Measurements from ENCODE around the gene SH3TC1.

The SH3TC1 gene

DNA sequence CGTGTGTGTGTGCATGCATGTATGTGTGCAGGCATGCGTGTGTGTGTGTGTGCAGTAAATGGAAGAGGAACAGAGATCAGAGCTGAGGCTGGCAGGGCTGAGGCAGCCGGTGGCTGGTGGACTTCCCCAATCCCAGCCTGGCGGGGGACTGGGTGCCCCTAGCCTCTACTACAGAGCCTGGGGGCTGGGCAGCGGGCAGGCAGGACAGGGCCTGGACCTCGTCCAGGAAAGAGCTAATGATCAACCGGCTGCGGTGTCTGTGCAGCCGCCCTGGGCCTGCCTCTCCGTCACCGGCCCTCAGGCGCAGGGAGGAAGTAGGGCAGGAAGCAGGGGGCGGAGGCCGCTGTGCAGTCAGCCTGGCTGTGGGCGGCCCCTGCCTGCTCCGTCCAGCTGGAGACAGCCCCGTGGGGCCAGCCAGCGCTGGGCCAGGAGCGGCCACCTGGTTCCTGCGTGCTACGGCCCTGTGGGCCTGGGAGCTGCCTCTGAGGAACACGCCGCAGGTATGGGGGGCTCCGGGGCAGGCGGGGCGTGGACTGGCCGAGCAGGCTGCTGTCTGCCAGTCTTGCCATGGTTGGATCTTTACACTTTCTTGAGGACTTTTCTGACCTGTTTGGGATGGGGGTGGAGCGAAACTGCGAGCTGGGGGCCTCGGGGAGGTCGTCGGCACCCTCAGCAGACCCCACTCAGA lies at the start of gene SH3TC1:
TSS of gene SH3TC1 (plus strand) at position 385 of the 688 bp plus-strand sequence. CDS start 5,905 bp downstream, outside the sequence.
- peak; percentile 9 to 56 for DNase-seq (ENCODE audit: low read depth in 2 of 2)

DNA sequence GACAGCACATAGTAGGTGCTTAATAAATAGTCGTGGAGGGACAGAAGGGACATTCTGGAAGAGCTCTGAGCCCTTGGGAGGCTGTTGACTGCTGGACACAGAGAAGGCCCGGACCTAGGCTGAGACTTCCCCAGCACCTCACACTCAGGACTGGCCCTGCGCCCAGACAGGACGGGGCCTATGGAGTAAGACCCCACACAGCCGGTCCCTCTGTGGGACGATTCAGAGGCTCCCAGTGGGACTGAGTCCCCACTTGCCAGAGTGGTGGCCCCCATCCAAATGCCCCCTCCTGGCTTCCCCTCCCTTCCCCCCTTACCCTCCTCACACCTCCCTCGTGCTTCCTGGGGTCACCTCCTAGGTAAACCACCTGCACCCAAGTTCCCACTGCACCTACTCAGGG lies 49.4 kb upstream of the SH3TC1 start:
- DNase-seq (ENCODE audit: low read depth in 2 of 2), result no peak

DNA sequence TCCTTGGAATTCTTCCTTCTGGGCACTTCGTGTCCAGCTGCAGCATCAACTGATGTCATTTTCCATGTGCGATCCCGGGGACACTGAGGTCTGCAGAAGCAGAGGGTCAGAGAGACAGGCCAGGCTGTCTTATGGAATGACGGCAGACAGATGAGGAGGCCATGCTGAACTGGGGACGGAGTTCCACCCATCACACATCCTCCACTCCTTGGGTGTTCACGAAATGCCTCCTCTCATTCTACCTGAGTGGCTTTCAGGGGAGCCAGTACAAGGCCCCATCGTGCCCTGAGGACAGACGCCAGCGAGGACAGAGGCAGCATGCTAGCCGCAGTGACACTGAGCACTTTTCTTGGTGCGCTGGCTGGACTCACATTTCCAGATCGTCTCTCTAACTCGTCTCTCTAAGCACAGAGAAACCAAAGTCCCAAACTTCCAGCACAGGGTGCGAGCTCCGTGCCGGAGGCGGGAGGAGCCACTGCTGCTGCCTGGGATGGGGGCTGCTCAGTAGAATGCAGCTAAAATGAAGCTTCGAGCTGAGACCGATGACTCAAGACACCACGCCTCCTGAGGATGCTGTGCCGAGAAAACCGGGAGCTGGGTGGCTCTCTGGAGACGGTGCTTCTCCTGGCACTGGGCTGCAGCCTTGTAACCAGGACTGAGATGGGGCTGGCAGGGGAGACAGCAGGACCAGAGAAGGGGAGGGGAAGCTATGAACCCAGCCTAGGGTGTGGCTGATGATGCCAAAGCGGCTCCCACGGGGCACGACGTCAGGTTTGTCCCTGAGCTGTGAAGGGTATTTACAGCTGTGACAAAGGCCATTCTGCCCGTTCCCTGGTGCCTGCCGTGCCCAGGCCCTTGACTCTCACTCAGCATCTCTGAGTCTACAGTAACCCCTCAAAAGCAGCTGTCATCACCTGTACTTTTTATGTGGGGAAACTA lies 48.7 kb upstream of the SH3TC1 start:
- DNase-seq (ENCODE audit: low read depth in 2 of 2), result no peak

DNA sequence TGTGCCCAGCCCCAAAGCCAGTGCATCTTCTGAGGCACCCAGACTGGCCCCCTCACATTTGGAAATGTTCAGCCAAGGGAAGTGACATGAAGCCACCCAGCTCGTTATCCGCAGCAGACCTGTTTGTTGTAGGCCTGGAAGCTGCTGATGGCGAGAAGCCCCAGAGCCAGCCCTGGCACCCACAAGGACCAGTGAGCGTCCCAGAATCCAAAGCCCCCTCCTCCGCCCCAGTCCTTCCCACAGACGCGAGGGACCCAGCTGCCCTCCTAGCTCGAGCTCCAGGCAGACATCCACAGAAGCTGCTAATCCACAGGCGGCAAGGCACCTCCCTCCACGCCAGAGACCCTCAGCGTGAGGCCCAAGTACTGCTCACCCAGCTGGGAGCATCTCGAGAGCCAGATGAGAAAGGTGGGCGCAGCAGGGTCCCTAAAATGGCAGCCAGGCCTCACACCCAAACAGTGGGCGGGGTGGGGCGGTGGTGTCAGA lies 47.9 kb upstream of the SH3TC1 start:
- DNase-seq (ENCODE audit: low read depth in 2 of 2), result no peak

DNA sequence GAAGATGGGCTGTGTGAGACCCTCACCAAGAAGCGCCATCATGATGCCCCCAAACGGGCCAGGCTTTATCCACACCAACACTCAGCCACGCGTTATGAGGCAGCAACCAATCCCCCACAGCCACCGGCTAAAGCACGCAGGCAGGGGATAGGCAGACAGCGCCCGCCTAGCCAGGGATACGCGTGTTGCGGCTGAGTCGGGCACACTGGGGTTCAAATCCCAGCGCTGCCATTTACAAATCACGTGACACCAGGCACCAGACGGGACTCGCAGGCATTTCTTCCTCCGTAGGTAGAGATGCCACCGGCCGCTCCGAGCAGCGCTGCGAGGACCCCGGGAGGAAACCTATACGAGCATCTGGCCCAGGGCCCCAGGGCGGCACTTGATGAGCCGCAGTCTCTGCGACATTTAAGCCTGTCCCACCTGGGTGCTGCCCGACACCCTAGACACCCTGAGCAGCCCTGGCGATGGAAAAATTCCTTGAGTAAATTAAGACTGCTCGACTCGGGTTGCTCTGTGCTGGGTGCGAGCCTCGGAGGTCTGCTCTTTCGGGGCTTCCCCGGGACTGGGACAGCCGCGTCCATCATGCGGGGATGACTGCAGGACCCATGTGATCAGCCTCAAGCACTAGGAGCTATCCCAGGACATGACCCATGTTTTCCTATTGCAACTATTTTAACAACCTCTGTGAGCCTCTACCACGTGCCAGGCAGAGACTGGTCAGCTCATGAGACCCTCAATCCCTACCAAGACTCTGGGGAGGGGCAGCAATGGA lies 46.8 kb upstream of the SH3TC1 start:
- no peak for DNase-seq (ENCODE audit: low read depth in 2 of 2)

DNA sequence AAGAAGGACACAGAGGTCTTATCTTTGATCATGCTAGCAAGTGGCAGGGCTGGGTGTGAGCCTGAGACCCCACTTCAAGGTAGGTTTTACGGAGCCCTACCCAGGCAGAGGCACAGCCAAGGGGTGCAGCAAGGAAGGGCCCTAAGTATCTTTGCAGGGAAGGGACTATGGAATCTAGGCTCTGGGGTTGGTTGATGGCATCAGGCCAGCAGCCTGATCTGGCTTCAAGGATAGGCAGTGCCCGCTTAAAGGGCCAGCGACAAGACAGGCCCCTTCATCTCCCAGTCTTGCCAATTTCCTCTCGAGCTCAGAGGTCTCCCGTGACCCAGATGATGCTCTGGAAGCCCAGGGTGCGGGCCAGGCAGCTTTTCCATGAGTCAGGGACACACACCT lies 46.2 kb upstream of the SH3TC1 start:
- no peak for DNase-seq (ENCODE audit: low read depth in 2 of 2)

DNA sequence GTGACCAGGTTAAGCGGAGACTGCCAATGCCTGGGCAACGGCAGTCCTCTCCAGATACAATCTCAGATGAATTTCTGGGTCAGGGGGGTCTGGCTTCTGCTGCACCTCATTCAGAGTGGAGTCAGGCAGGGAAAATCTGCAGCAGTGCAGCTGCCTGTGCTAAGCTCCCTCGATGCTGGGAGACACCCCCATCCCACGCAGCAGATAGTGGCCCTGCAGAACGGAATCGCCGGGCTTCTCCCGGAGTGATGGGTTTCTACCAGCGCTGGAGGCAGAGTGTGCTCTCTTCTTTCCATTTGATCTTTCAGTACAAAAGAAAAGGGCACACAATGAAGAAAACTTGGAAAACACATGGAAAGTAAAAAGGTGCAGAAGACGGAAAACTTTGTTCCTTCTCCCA lies 45.6 kb upstream of the SH3TC1 start:
- DNase-seq (ENCODE audit: low read depth in 2 of 2), result no peak

DNA sequence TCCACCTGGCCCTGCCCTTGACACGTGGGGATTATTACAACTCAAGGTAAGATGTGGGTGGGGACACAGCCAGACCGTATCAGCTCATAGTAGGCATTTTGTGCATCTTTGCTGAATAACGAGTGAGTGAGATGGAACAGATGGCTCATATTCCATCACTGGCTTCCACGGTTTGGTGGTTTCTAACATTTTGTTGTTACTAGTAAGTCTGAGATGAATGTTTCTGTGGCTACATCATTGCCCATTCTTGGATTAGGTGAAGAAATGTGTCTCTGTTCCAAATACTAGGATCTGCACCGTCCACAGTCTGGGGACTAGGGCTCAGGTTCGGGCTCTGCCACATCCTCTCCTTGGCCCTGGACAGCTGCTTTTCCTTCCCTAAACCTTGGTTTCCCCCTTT lies 44.0 kb upstream of the SH3TC1 start:
- no peak for DNase-seq (ENCODE audit: low read depth in 2 of 2)

DNA sequence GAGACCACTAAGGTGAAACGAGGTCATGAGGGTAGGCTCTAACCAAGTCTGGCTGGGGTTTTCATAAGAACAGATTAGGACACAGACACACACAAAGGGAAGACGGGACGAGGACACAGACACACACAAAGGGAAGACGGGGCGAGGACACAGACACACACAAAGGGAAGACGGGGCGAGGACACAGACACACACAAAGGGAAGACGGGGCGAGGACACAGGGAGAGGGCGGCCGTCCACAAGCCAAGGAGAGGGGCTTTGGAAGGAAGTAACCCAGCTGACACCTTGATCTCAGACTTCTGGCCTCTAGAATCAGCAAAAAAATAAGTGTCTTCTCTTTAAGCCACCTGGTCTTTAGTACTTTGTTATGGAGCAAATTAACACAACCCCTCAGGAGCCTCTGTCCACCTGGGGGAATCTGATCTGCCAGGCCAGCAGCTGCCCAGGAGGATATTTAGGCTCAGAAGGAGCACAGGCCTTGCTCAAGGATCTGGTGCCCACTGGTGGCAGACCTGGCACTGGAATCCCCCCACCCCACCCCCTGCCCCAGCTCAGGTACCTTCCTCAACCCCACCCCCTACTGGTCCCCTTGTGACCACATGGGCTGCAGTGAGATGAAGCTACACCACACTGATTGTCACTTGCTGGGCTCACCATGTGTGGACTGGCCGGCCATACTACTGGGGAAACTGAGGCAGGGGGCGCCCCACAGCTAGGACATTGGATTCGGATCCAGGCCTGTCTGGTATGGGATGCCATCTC lies 43.2 kb upstream of the SH3TC1 start:
- DNase-seq (ENCODE audit: low read depth in 2 of 2), result no peak

DNA sequence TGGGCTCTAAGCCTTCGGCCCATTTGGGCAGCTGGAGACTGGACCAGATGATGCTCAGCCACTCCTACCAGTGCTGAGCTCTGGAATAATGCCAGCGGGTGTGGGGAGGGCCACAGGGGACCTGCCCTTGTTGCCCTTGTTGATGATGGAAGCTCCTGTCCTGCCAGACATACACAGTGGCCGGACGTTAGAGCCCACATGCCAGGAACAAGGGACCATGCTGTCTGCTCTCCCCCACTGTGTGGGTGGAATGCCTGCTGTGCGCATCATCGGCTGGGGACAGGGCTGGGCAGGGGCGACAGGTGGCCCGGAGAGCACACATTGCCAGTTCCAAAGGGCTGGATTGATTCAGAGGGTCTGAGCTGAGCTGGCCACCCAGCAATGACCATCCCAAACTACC lies 42.5 kb upstream of the SH3TC1 start:
- DNase-seq (ENCODE audit: low read depth in 2 of 2), result no peak

DNA sequence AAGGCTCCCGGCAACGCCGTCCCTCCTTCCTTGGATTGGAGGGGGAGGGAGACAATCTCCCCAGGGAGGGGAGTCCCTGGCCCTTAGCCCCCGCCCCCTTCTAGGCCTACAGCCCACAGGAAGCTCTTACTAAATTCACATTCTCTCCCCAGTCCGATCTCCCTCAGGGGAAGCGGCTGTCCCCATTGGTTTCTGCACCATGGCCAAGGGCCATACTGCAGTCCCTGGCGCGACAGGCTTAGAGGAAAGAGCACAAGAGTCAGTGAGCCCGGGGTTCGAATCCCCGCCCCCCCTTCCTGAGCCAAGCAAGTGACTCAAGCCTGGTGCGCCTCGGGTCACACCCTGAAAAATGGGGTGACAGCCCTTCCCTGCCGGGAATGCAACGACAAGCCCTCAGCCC lies 41.6 kb upstream of the SH3TC1 start:
- DNase-seq (ENCODE audit: low read depth in 2 of 2), result no peak

DNA sequence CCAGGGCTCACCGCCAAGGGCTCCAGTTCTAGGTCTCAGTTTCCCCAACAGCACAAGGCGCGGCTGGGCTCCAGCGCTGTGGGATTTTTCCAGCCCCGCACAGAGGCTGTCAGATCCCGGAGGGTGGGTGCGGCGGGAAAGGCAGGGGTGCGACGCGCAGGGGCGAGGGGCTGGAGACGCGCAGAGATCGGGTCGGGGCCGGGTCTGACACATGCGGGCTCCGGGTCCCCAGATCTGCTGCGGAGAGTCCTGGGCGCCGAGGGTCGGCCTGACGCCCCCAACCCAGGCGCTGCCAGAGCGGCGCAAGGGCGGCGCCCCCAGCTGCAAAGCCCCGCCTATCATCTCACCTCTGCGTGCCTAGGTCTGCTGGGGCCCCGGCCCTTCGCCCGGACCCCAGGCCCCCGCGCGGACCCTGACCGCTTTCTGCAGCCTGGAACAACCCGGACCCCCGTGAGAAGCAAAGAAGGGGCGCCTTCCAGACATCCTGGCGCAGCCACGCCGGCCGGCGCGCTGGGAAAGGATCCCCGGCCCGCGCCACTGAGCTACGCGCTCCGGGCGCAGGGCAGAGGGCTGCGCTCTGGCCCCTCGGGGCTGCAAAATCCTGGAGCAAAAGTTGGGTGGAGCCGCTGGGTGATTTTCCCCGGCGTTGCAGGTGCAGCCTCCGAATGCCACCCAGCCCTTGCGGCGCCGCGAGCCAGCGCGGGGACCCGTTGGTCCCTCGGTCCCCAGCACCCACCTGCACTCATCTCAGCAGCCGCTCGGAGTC lies 41.0 kb upstream of the SH3TC1 start:
- DNase-seq (ENCODE audit: low read depth in 2 of 2), result no peak

DNA sequence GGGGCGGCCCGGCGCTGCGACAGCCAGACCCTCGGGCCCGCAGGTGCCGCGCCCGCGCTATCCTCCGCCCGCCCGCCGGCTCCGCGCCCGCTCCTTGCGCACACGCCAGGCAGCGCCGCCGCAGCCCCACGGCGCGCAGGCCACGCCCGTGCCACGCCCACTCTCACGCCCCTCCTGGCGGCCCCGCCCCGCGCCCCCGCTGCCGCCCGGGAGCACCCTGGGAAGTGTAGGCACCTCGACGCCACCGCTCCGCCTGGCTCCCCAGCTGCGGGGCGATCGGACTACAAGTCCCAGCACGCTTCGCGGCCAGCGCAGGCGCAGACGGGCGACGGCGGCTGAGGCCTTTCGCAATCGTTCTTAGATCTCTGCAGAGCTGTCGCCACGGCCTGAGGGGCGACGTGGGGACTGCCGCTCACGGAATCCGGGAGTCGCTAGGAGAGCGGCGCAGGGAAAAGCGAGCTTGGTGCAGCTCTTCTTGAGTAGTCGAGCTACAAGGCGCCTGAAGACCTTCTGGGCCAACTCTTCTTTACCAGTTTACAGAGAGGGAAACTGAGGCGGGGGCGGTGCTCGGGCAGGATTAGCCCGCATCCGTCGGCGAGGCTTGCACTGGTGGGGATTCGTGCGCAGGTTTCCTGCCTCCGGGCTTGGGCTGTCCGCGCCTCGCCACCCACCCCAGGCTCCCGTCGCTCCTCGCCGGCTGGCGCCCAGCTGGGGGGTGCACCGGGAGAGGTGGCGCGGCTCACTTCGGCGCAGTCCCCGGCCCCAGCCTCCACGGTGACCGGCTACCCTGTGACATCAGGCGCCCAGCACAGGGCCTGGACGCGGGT lies 40.2 kb upstream of the SH3TC1 start, which contains the start of gene ABLIM2:
TSS of gene ABLIM2 (minus strand) at position 104 of the 827 bp plus-strand sequence. CDS start 124 bp downstream, outside the sequence.
- DNase-seq (ENCODE audit: low read depth in 2 of 2), result peak; percentile 95 to 98

DNA sequence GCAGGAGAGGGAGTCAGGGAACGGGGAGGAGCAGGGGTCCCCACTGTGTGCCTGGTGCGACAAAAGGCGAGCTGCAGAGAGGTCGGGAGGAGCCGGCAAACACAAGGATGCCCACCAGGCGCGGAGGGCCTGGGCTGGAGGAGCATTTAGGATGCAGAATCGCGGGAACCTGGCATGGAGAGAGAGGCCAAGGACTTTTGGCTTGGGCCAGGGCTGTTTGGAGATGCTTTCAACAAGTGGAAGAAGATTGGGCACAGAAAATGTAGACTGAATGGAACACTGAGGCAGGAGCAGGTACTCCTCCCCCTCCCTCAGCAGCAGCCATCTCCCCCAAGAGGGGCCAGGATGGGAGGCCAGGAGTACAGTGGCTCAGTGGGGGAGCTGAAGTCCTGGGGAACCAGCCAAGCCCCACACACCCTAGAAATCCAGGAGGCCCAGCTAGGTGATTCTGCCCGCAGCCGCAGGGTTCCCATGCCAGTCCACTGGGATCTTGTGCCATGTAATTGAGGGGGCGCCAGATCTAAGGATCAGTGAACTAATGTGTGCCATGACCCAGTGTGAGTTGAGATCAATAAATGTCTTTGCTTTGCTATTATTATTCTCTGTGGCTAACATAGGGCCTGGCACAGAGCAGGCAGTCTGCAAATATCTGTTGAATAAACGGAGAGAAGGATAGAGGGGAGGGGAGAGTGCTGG lies 39.4 kb upstream of the SH3TC1 start:
- DNase-seq (ENCODE audit: low read depth in 2 of 2), result no peak

DNA sequence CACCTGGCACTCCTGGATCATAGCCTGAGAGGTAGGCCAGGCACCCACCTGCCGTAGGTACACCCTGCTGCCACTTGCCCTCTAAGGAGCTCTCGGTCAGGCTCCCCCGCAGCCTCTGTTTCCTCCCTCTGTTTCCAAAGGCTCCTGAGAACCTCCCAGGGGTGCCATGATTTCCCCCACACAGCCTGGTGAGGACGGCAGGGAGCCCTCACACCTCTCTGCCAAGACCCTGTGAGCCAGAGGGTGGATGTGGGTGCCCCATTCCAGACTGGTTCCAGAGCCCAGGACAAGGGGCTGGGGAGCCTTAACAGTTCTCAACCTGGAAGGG lies 38.9 kb upstream of the SH3TC1 start:
- no peak for DNase-seq (ENCODE audit: low read depth in 2 of 2)

DNA sequence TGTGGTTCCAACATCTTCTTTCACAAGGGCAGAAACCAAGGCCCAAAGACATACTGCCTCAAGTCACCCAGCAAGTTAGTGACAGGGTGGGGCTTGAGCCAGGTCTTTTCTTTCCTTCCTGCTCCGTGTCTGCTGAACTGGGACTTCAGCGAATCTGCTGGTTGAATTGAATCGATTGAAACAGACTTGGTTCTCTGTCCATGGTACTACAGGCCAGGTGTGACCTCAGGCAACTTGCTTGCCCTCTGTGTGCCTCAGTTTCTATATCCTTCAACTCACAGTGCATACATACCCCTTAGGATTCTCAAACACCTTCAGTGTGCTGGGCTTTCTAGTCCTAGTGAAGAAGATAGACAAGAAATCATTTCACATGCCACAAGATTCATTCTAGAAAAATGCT lies 38.5 kb upstream of the SH3TC1 start:
- DNase-seq (ENCODE audit: low read depth in 2 of 2), result no peak

DNA sequence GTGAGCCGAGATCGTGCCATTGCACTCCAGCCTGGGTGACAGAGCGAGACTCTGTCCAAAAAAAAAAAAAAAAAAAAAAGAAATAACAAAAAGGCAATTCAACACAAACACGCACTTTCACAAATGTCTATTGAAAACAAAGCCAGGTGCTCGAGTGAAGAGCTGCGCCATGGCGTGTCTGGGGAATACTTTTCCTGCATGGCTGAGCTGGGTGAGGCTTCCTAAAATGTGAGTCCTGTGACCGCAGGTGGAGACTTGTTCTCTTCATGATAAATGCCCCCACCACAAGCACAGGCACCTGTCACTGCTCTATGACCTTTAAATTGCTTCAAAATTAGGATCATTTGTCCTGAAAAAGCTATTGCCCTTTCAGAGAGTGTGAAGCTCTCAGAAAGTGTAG lies 36.5 kb upstream of the SH3TC1 start:
- no peak for DNase-seq (ENCODE audit: low read depth in 2 of 2)

DNA sequence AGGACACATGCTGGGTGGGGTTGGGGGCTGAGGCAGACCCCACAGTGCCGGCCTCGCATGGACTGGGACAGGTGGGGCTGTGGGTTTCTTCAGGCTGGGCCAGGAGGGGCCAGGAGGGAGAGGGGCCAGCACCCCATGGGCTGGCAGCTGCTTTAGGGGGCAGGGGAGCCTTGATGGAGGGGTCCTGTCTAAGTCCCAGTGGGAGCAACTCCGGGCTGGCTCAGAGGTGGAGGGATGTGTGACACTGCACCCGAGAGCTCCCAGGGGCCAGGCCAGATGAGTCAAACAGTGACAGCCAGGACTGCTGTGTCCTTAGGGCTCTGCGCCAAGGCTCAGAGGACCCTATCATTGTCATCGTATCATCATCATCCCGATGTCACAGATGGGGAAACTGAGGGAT lies 36.1 kb upstream of the SH3TC1 start:
- no peak for DNase-seq (ENCODE audit: low read depth in 2 of 2)
